Cortex of kidney (tissue), 1 donor: ENCODE results near the gene NEDD4L.
"Not testable (repeated sequence)": the region's sequence is repeated elsewhere in the genome, so short reads cannot be mapped to it uniquely, and the experiment has no call there.

Experiments
- DNase-seq: peaks from one replicate; lab custom pipeline; 2025; lab: John Stamatoyannopoulos, UW

The NEDD4L gene

DNA sequence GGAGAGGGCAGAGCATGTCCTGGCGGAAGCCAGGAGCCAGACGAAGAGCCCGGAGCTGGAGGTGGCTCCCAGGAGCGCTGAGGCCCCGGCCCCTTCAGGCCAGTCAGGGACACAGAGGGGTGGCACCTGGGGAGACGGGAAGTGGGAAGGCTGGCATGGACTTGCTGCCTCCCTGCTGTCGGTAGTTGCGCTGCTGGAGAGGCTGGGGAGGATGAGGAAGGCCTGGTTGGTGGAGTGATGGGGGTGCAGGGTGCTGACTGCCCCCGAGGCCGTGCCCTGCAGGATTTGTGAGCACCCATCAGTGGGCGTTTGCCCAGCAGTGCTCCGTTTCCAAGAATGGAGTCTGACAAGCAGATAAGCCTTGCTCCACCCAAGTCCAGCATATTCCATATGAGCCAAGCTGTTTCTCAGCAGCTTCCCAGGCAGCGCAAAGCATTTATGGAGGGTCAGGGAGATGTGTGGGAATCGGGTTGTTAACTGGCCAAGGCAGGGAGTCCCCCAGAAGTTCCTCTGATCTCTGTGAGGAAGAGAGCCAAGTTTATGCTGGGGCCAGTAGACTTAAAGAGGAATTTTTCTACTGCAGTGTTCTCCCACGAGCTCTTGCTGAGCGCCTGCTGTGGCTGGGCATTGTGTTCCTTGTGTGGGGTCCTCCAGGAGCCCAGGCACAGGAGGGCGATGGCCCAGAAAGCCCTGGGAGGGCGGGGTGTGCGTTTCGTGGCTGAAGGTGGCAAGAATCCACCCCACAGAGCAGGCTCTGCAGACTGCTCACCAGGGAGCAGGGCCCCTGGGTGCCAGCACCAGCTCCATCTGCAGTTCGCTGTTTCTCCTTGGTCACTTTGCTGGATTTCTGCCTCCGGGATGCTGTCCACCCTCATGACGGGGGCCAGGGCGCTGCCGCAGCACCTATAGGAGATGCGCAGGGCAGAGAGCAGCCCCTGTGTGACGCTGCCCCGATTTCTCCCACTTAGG, 334.7 kb downstream of the NEDD4L start:
- no peak for DNase-seq

GRCh38 chr18:58379443-58379842, 335.4 kb downstream of the NEDD4L start:
- DNase-seq = no peak

GRCh38 chr18:58380113-58380512, 336.1 kb downstream of the NEDD4L start:
- not testable (repeated sequence) for DNase-seq

- no peak for DNase-seq
Observed at GRCh38 chr18:58381676-58382411, 337.8 kb downstream of the NEDD4L start.

DNA sequence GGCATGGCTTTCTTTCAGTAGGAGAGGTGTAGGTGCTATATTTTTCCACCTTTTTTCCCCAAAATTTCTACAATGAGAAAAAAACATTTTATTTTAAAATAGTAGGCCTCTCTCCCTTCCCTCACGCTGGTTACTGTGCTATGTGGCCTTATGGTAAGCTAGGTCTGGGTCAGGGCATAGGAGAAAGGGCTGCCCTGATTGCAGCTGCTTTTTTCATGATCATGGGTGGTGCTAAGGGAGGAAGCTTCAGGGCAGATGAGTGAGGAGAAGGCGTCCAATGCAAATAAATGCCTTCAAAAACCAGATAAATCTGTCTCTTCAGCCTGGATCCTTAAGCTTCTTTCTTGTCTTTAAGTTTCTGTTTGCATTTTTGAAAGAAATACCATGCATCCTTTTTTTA, 338.4 kb downstream of the NEDD4L start:
- DNase-seq = no peak

DNA sequence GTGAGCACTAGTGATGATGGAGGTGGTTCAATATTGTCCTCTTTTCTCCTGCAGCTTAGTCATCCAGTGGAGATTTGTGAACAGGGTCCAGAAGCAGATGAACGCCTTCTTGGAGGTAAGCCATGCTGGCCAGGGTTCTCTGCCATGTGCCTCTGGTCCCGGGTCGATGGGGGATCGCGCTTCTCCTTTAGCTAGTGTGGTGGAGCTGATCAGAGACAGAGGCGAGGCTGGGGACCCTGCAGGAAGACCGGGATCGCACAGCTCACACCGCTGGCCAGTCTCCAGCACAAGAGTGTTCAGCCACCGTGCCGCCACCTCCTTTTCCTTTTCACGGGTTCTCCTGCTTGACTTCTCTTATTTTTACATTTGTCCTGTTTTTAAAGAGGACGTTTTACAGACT, 341.4 kb downstream of the NEDD4L start:
- no peak for DNase-seq

DNA sequence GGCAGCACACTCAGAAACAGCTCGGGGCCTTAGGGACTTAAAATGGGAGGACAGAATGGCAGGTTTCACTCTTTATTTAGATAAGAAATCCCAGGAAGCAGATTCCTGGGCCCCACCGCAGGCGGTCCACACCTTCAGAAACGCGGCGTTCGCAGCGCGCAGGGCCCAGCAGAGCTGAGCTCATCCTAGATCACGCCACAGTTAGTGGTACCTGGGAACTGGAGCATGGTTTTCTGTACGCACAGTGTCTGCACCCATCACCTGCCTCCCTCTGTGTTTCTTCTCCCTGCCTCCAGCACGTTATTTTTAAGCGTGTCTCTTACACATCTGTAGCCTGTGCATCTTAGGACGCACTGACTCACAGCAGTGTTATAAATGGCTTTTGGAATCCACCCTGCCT, 342.8 kb downstream of the NEDD4L start:
- no peak for DNase-seq

DNA sequence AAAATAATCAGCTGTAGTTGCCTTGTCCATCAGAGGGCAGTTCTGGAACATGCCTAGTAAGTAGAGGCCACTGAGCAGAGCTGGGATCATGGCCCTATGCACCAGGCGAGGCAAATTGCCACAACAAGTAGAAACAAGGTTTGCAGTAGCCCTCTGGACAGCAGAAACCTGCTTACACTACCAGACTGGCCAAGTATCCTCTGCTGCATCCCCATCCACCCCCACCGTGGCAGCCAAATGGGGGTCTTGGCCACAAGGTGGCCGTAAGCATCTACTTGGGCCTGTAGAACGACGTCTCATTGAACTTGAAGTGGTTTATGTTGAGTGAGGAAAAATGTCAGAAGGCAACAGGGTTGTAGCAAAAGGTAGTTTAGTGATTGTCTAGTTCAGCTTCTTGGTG, 343.7 kb downstream of the NEDD4L start:
- DNase-seq = no peak

- DNase-seq = no peak
Observed at GRCh38 chr18:58388736-58389135, 344.7 kb downstream of the NEDD4L start.

GRCh38 chr18:58389745-58390144, 345.7 kb downstream of the NEDD4L start:
- DNase-seq = no peak

GRCh38 chr18:58390399-58390798, 346.4 kb downstream of the NEDD4L start:
- no peak for DNase-seq

DNA sequence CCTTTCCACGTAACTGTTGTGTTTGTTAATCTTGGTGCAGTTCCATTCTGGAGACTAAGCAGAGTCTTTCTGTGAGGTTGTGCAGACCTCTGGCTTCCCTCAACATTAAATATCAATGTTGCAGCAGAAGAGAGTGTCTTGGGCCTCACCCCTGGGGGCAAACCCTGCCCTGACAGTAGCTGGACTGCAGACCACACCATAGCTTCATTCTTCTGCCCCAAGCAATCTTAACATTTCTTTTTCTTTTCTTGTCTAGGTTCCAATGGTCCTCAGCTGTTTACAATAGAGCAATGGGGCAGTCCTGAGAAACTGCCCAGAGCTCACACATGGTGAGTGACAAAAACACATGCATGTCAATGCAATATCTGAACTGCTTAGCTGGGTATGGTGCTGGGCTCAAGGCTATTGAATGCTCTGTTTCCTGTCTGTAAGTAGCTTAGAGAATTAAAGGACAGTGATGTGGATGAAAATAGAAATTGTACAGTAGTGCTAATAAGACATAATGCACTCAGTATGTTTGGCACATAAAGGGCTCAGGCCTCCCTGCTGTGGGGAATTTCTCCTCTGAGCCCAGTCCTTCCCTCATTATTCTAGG, 347.3 kb downstream of the NEDD4L start:
- DNase-seq = no peak

DNA sequence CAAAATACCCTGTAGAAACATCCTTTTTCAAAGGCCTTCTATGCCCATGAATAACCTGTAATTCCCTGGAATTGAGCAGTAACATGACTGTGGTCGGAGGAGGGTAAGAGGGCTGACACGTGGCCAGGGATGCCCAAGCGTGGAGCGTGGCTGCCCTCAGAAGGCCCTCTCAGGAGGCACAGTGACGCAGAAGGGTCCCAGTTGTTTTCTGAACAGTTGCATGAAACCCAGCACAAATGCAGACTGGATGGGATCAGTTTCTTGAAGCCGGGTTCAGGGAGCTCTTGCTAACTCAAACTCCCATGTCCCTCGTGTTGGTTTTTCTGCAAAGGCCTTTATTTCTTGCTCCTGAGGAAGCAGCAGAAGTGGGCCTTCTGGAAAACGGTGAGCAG, 347.9 kb downstream of the NEDD4L start:
- DNase-seq = no peak

DNA sequence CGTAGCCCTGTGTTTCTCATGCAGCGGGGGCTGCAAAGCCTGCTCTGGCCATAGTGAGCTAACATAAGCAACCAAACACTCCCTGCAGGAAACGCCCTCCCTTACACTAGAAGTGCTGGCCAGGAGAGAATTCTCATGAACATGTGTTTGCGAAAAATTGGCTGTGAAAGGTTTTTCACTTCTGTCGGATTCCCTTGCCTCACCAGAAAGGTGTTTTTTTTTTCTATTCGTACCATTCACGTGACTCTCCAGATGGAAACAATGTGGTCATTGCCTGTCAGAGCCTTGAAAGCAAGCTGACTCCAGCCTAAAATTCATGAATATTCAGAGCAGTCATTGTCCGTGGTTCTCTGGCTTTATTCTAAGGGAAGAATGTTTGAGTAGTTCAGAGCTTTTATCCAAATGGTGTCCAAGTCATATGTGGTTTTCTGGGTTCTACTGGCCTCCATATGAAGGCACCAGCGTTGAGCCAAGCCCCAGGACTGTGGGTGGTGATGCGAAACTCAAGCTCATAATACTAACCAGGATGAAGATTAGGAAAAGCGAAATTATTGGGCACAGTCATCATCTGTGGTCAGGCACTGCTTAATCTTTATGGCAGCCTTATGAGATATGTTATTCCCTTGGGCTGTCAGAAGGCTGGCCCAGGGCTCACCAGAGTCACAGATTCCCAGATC, 348.4 kb downstream of the NEDD4L start:
- DNase-seq = no peak

DNA sequence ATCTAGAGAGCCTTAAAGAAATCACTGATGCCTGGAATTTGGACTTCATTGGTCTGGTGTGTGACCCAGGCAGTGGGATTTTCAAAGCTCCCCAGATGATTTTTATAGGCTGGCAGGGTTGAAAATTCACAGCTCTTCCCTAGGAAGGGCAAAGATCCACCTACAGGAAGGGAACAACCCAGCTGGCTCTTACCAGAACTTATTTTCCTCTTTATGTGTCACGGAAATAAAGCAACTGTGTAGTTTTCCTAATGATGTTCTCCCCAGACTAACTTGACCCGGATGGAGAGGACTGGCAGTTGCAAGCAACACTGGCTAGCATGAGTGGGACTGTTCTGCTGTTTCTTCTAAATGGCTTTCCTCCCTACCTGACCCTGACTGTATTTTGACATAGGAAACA, 349.3 kb downstream of the NEDD4L start:
- DNase-seq = no peak

DNA sequence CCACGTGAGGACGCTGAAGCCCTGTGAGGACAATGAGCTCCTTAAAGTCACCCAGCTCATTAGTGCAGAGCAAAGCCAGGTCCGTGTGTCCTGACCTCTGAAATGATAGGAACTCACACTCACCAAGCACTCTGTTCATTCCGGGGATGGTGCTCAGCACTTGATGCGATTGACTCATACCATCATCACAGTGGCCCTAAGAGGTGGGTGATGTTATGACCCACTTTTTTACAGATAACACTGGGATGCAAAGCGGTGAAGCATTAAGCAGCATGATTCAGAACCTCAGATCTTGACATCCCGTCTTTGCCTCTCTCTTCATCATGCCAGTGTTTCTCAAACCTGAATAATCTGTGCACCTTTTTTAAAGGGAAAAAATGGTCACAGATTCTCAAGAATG, 350.0 kb downstream of the NEDD4L start:
- no peak for DNase-seq

GRCh38 chr18:58394602-58395425, 350.8 kb downstream of the NEDD4L start:
- no peak for DNase-seq

DNA sequence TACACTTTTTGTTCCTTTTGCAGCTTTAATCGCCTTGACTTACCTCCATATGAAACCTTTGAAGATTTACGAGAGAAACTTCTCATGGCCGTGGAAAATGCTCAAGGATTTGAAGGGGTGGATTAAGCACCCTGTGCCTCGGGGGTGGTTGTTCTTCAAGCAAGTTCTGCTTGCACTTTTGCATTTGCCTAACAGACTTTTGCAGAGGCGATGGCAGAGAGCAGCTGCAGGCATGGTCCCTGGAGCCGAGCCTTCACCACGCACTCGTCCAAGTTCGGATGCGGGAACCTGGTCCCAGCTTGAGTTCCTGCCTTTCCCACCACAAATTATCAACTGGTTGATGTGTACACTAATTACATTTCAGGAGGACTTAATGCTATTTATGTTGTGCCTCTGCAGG, 352.1 kb downstream of the NEDD4L start:
- no peak for DNase-seq

DNA sequence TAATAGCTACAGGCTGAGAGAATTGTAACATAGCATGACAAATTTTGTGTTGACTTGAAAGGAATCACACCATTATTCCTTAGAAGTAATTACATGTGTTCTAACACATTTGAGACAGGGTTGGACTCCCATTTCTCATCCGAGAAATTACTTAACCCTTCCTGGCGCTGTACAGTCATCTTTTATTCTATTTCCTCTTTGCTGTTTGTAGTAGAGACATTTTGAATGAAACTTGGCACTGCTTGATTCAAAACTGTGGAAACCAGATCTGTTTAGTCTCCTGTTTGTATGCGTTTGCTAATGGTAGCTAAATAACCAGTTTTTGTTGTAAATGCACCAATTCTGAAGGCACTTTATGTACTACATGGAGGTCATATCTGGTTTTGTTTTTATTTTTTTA, 352.9 kb downstream of the NEDD4L start:
- DNase-seq = no peak

DNA sequence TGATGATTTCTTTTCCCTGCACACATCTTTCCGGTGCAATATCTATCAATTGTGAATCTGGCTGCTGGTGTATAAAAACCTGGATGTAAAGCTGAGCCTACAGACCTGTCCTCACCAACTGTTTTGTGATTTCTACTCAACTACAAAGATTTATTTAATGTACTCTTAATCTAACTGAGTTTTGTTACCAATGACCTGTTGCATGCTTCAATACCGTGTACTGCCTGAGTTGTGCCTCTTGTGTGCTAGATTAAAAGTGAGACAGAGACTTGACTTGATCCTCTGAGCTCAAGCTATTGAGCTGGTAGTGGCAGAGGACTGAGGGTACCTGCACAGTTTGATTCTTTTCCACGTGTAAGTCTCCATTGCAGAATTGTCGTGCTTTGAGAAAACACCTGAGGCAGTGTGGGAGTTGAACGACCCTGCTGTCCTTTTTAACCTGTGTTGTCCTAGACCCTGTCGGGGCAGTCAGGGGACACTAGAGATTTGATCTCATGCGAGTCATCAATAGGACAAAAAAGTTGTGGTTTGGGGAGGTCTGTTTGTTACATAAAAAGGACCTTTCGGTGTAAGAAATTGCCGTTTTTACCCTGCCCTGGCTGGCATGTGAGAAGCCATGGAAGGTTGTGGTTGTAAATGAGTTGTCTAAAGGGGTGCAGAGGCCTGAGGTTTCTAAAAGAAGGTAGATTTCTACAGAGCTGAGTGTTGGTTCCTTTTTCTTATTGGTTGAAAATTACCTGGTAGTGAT, 353.5 kb downstream of the NEDD4L start:
- no peak for DNase-seq
